Heart left ventricle (tissue), 13 donors: ENCODE results near the gene SORCS2.

Experiments
- CTCF ChIP-seq, 12 donors: fragments of 200-600 bp; sonication (generic) in 4 of 12; IDR thresholded peaks; one replicate each; pipeline versions ENCODE4 v1.5.0 to v1.8.0; 2018 to 2022; ENCODE audit warnings: antibody characterized with exemption in 12 of 12, mild to moderate bottlenecking in 5 of 12
- POLR2A ChIP-seq, 2 donors: fragments of 450-650 bp; IDR thresholded peaks; one replicate each; pipeline ENCODE4 v1.6.1; 2017; ENCODE audit warnings: antibody characterized with exemption in 2 of 2, mild to moderate bottlenecking in 2 of 2, moderate library complexity in 2 of 2
- donor health status: ischemic (EF 13 %, LVEDD 7.1; RV severe dilation, severe dysfunction).
- donor health status: DM: no; HTN: yes; CAD: no.
- donor health status: DM: no; HTN: no; CAD: no.
- donor health status: ischemic (EF 25% LVEDD 6.9; RV normal size, moderate dysfunction).
- donor health status: ischemic (EF 25% LVEDD 5.7; RV mildly dilated, moderate dysfunction).
- donor health status: ischemic (EF 35%, LVEDD 5.7; RV mildly dilated, moderate dysfunction).
- donor health status: nonischemic (EF 11% LVEDD 7.7; RV severe dilation, severe dysfunction).
- donor health status: DM: yes; HTN: yes; CAD: no.
- donor health status: PGD.
- donor health status: ischemic (EF 29% LVEDD 5.4; RV normal size, mild dysfunction).
- donor health status: nonischemic (EF 23%, LVEDD 6.1; RV moderate dilation, normal function).

GRCh38 chr4:7788193-7788592 is 595.9 kb downstream of the SORCS2 start:
- TF ChIP-seq CTCF (IDR thresholded peaks at IDR 0.05) (no peak), POLR2A (IDR thresholded peaks at IDR 0.05) (no peak)
